CMK (cell line): ENCODE data around the gene IMPDH2.
"Not testable (repeated sequence)": the region's sequence is repeated elsewhere in the genome, so short reads cannot be mapped to it uniquely, and the experiment has no call there.

ENCODE experiments used
- DNase-seq: peaks from one replicate; pipeline ENCODE4 v3.0.0-alpha.2; 2010; ENCODE audit warnings: low read depth

The IMPDH2 gene

GRCh38 chr3:49021213-49021812, 7.9 kb downstream of the IMPDH2 start:
- peak; percentile 91 for DNase-seq

DNA sequence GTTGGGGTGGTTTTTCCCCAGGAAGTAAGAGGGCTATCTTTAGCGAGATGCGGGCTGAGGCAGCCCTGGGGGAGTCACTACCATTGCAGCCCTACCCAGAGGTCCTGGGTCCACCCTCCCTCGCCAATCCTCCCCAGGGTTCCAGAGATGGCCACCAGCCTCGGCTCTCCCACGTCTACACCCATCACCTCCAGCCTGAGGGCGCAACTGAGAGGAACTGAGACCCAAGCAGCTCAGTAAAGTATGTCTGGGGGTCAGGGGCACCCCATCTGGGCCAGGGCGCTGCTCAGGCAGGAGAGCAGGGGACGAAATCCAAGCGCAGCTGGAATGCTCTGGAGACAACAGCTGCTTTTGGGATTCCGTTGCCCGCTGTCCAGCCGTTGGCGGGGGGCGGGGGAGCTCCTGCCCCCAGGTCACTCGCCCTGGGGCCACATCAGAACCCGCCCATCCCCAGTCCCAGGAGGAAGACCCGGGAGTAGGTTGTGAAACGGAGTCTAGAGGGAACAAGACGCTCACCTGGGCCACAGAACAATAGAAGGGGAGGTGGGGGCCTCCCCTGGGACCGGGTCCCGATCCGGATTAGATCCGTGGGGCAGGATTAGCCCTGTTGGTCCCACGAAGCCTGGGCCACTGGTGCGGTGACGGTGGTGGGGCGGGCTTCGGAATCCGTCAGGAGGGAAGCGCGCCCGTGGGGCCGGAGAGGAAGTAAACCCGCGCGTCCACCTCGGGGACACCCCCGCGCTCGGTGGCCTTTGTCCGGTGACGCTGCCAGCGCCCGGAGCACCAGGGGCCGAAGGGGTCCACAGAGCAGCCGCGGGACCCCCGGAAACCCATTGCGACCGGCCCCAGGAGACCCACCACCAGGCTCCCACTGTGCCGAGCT, 8.6 kb downstream of the IMPDH2 start:
- DNase-seq = no peak

DNA sequence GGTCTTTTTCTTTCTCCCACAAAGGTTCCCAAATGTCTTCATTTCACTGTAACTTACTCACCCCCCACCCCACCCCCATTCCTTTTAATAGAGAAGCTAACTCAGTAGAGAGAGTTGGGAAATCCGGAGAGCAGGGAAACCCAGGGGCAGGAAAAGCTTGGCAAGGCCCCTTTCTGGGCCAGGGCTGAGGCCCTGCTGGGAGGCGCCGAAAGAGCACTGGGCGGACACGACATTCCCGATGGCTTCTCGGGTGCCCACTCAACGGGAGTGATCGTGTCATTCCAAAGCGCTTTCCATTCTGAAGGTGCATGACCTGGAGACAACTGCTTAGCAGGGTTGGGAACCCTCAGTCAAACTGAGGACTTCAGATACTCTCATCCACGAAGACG, 9.3 kb downstream of the IMPDH2 start:
- no peak for DNase-seq

GRCh38 chr3:49018707-49019006, 10.5 kb downstream of the IMPDH2 start:
- DNase-seq = no peak

- no peak for DNase-seq
Measured at GRCh38 chr3:49017971-49018706, 11.1 kb downstream of the IMPDH2 start, which contains the start of gene DALRD3. DALRD3 (minus strand) TSS chr3:49018580; CDS start chr3:49018564, 16 bp downstream.

DNA sequence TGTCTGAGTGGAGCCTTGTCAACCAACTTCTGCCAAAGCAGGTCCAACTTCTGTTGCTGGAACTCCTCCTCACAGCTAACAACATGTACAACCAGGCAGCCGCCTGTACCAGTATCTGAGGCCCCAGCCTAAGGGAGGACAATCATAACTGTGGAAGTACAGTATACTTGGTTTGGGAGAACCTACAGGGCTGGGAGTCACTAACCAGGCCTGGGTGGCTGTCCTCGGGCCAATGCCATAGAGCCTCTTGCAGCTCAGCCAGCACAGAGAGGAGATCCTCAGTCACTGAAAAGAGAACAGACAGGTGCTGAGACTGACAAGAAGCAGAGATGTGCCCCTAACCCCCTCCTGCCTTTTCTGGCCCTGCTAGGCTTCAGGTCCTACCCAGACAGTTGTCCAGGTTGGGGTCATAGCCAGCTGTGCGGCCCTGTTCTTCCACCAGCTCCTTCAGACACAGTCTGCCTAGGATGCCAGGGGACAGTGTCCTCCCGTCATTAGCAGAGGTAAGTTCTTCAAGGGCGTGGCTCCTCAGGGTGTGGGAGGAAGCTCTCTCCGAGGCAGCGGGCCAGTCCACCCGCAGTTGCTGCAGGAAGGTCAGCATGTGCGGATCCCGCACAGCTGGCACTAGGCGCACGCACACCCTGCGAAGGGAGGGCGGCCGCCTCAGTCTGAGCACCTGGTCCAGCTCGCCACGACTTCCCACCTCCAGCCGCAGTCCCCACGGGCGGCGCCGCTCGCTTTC, 11.8 kb downstream of the IMPDH2 start:
- no peak for DNase-seq

- DNase-seq = no peak
Measured at GRCh38 chr3:49016414-49017228, 12.6 kb downstream of the IMPDH2 start.

GRCh38 chr3:49015765-49016164, 13.4 kb downstream of the IMPDH2 start:
- DNase-seq = no peak

DNA sequence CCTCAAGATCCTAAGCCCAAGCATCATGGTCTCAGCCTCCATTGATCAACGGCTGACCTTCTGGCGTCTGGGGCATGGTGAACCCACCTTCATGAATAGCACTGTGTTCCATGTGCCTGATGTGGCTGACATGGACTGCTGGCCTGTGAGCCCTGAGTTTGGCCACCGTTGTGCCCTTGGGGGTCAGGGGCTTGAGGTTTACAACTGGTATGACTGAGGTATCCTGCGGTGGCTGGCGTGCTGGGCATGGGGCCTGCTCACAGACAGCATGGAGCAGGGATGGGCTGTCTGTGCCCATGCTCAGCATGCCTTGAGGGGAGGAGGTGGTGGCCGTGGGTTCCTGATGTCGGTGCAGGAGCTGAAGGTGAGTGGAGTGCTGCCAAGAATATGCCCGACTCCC, 14.1 kb downstream of the IMPDH2 start:
- no peak for DNase-seq

DNA sequence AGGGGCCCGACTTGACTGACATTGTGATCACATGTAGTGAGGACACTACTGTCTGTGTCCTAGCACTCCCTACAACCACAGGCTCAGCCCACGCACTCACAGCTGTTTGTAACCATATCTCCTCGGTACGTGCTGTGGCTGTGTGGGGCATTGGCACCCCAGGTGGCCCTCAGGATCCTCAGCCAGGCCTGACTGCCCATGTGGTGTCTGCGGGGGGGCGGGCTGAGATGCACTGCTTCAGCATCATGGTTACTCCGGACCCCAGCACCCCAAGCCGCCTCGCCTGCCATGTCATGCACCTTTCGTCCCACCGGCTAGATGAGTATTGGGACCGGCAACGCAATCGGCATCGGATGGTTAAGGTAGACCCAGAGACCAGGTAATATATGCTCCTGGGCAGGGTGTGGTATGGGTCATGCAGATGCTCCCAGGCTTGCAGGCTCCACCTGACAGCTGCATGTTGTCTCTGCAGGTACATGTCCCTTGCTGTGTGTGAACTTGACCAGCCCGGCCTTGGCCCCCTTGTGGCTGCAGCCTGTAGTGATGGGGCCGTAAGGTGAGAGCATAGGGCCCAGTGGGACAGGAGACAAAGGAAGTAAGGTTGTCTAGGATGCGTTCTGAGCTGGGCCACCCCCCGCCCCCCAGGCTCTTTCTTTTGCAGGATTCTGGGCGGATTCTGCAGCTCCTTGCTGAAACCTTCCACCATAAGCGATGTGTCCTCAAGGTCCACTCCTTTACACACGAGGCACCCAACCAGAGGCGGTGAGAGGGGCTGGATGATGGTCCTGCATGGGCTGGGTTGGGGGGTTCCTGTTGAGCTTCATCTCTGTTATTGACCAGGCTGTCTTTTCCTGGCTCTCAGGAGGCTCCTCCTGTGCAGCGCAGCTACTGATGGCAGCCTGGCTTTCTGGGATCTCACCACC, 15.2 kb downstream of the IMPDH2 start:
- DNase-seq = no peak

- no peak for DNase-seq
Measured at GRCh38 chr3:49013113-49013737, 16.0 kb downstream of the IMPDH2 start.

DNA sequence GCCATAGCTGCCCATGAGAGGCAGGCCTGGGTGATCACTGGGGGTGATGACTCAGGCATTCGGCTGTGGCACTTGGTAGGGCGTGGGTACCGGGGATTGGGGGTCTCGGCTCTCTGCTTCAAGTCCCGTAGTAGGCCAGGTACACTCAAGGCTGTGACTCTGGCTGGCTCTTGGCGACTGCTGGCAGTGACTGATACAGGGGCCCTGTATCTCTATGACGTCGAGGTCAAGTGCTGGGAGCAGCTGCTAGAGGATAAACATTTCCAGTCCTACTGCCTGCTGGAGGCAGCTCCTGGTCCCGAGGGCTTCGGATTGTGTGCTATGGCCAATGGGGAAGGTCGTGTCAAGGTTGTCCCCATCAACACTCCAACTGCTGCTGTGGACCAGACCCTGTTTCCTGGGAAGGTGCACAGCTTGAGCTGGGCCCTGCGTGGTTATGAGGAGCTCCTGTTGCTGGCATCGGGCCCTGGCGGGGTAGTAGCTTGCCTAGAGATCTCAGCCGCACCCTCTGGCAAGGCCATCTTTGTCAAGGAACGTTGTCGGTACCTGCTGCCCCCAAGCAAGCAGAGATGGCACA, 16.7 kb downstream of the IMPDH2 start:
- no peak for DNase-seq

DNA sequence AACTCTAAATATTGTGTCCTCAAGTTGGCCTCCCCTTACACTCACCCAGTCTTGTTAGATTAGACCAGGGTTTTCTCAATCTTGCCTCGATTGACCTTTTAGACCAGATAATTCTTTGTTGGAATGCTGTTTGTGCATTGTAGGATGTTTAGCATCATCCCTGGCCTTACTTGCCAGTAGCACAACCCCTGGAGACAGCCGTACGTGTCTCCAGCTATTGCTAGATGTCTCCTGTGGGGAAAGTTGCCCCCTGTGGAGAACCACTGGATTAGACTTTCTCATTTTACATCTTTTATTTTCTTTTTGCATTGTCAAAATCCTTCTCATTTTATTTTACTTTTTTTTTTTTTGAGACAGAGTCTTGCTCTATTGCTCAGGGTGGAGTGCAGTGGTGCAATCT, 19.8 kb downstream of the IMPDH2 start:
- DNase-seq = no peak

- DNase-seq = not testable (repeated sequence)
Measured at GRCh38 chr3:49008627-49009026, 20.6 kb downstream of the IMPDH2 start.

DNA sequence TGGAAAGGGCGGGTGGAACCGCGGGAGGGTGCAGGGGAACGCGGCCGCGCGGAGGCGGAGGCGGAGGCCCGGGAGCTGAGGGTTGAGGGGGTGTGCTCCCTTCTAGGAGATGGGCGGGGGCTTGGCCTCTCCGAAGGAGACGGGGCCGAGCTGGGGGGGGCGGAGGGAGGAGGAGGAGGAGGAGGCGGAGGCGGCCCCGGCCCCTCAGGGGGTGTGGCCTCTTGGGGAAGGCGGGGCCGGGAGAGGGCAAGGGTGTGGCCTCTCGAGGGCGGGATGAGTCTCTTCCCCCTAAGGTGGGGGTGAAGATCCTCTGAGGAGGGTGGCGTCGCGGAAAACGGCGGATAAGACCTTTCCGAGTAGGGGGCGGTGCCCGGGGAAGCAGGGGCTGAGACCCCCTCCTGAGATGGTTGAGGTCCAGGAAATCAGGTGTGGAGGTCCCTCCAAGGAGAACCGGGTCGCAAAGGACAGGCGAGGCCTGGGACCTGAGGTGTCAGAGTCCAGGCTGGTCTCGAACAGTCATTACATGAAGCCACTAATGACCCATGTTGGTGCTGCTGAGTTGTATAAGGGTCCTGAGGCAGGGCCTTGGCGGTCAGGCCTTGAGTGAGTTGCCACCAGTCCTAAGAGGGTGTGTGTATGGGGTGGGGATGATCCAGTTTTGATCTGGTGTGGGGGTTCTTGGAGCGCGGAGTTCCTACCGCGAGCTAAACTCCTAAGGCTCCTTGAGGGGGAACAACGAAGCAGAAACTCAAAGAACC, 21.2 kb downstream of the IMPDH2 start:
- no peak for DNase-seq

- peak; percentile 95 for DNase-seq
Measured at GRCh38 chr3:49007068-49007770, 22.0 kb downstream of the IMPDH2 start, which contains the start of gene WDR6. WDR6 (plus strand) TSS chr3:49007391; CDS start chr3:49007432, 41 bp downstream.

GRCh38 chr3:49006408-49007067, 22.7 kb downstream of the IMPDH2 start:
- DNase-seq = no peak
